HG03066 (cell line): ENCODE measurements around the gene LRMDA.

ENCODE experiments used
- ATAC-seq: cut with Tn5 transposase; IDR thresholded peaks from one replicate; pipeline ENCODE4 v1.9.1; 2021; ENCODE audit warnings: low read depth; ENCODE audit not compliant: unreplicated experiment

Gene LRMDA

DNA sequence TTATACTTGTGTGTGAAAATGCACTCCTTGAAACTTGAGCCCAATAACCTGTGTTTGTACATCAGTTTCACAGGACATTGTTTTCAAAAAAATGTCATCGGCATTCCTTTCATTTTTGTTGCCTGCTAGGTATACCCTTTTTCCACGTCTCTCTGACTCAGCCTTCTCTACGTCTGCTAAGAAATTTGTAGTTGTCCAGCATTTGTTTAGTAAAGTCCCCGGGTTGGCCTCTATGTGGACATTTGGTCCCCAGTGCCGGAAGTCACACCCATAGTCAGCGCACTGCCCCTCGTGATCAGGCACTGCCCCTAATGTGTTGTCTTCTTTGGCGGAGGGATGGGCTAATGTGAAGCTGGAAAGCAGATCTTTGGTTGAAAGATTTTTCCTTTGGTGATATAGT lies 222.3 kb downstream of the LRMDA start:
- ATAC-seq = no peak

DNA sequence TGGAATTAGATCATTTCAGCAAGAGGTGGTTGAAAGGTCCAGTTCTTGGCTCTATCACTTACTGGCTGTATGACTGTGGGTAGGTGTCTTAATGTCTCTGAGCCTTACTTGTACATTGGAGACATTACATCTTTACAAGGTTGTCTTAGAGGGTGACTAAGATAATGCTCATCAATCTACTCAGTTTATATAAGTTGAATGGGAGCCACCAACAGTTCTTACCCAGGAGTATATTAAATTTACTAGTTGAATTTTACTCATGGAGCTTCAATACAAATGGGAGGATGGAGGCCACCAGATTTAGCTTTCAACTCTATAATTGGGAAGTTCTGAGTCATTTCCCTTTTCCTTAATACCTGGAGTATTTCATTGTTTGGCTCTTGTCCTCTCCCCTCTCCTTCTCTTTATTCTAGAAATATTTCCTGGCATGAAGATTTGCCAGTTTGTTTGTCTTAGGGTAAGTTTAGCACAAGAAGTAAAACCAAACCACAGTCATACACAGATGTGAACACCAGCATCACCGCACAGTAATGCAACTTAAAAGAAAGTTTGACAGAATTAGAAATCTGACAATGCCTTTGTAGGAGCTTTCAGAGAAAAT lies 222.8 kb downstream of the LRMDA start:
- ATAC-seq = no peak

DNA sequence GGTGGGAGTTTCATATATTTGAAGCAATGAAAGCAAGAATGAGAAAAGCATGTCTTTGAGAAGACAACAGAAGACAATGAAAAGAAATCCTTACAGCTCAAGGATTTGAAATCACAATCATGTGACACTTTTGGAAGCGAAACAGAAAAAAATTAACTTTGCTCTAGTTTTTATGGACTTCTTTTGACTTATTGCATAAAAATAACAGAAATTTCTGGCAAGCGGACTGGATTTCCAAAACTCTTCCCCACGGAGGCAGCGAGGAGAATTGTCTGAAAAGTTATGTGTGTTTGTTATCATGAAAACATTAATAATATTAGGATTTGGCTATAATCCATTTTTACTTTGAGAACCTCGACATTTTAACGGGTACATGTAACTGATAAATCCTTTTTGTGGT lies 223.3 kb downstream of the LRMDA start:
- no peak for ATAC-seq

DNA sequence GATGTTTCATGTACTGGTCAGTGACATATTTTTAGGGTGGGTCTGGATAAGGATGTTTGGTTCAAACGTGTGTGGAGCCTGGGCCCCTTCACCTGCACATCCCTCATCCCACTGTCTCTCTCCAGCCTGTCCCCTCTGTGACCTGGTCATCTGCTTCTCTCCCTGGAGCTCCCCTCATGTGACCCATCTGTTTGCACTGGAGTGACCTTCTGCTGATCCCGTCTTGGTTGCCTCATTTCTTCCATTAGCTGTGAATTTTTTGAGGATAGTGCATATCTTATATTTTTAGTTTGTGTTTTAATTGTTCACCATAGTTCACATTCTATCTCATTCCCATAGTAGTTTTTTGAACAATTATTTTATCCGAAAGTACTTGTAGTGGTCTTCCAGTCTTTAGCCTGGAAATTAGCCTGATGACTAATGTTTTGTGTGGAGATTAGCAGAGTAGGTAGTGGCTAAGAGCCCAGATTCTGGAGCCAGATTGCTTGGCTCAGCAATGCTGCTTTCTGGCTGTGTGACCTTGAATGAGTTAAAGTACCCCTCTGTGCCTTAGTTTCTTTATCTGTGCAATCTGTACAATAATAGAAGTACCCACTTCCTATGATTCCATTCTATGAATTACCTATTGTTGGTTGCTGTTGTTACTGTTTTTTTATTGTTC lies 224.5 kb downstream of the LRMDA start:
- ATAC-seq = no peak

DNA sequence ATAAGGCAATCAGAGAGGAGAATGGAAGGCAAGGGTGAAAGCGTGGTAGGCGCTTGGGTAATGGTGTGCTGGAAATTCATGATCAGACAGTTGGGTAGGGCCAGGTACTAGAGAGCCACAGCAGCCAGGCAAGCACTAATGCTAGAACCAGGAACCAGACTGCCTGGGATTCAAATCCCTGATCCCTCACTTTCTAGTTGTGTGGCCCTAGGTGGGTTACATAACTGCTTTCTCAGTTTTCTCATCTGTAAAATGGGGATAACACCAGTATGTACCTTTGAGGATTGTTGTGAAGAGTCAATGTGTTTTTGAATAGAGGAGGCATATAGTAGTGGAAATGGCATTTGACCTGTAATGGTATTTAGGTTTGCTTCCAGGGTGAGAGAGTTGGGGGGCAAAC lies 225.9 kb downstream of the LRMDA start:
- ATAC-seq = no peak

DNA sequence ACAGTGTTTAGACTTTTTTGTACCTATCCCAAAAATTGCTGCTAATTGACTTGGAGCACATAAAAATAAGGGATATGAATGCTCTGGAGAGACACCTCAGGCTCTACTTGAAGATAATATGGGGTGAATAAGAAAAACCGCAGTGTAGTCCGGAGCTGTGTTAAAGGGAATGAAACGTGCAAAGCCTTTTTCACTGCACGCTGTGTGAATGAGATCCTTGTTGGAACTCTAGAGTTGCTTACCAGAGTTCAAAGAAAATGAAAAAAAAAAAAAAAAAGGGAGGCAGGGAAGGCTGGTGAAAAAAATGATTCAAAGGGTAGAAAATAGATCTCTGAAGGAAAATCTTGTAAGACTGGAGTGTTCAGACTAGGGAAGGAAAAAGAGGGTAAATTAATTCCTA lies 226.6 kb downstream of the LRMDA start:
- no peak for ATAC-seq

DNA sequence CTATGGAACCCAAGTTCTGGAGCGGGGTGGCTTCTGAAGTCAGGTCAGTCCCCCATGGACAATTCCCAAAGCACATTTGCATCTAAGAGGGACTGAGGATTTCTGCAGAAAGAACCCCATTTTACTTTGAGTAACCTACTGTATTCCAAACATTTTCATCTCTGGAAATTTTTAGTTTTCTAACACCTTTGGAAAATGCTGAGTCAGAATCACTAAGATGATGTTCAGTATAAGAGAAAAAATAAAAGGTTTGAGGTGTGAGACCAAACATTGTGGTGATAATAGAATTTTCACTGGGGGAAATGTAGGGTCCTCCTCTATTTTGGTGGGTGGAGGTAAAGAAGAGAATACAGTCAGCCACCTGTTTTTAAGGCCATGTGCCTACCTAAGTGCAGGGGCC lies 227.1 kb downstream of the LRMDA start:
- no peak for ATAC-seq

DNA sequence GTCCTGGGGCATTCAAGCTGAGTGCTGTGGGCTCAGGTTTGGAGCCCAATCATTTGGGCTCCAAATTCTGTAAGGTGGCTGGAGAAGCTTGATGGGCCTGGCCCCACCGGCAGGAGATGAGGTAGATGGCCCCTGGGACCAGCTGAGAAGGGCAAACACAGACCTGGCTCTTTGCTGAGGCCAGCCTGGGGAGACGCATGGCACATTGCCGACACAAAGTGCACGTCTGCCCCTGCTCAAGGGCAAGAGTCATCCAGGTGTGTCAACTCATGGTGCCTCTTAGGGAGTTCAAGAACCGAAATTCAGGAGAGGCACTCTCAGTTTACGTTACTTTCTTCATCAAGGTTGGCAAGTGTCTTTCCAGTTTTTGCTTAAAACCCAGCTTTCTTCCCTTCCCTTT lies 227.5 kb downstream of the LRMDA start:
- ATAC-seq = no peak

DNA sequence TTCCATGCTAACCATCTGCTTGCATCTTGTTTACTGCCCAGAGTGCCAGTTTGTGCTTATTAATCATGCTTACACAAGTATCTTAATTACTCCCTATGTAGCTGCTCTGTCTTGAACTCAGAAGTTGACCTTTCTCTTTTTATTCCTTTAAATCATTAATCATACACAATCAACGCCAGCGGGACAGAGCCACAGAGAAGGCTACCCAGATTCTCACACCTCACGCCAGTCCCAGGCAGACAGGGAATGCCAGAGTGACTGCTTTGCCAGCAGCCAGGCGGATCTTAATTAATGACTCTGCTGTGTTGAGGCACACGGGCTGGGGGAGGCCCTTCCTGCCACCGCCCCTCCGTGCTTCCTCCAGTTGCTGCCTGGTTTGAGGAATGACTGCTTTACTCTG lies 229.4 kb downstream of the LRMDA start:
- no peak for ATAC-seq

DNA sequence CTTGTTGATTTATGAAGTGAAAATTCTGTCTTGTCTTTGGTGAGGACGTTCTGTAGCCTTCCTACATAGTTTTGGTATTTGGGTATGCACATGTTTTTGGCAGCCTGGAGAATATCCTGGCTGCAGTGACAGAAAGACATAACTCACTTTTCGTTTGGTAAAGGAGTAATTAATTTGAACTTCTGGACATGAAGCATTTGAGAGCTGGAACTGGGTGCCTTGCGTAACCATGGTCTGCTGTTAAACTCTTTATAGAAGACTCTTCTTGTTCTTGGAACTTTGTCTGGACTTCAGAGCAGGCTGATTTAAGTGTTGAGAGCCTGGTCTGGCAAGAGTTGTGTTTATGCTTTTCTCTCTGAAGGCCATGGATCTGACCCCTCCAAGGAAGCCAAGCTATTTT lies 231.3 kb downstream of the LRMDA start:
- ATAC-seq = no peak

DNA sequence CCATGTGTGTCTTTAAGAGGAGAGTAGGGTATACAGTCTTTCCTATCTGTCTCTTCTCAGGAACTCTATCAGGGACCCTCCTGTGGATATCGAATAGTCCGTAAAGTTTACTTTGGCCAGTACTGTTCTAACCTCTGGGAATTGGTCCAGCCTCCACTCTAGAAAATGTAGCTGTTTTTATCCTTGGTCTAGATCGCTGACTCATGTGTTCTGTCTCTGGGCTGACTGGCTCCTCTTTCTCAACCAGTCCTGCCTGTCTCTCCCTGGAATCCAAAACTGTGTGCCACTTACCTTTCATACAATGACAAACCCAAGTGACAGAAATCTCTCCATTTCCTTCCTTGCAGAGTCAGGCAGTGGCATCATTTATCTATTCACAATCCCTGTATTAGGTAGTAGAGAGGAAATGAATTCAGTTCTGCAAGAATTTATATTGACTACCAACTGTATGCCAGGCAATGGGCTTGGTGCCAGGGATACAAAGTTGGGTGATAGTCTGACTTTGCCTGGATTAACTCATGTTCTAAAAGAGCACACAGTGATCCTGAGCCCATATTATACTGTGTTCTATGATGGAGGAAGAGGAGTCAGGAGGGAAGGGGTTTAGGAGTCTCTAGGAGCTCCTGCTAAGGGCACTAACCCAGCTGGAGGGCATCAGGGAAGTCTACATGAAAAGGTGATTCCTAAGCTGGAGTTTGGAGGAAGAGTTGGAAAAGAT lies 232.7 kb downstream of the LRMDA start:
- ATAC-seq = no peak

DNA sequence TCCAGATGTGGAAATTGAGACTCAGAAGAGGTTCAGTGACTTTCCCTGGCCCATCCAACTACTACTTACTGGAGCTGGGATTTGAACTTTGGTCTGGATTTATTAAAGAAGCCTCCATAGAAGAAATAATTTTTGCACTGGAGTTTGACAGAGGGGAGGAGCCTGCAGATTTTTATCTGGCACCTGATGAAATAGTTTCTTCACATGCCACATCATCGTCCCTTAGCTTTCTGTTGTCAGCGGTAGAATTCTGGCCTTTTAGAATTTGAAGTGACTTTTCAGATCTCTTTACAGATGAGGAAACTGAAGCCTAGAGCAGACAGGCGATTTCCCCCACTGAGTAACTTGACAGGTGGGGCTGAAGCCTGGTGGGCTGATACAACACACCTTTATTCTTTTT lies 233.5 kb downstream of the LRMDA start:
- no peak for ATAC-seq

DNA sequence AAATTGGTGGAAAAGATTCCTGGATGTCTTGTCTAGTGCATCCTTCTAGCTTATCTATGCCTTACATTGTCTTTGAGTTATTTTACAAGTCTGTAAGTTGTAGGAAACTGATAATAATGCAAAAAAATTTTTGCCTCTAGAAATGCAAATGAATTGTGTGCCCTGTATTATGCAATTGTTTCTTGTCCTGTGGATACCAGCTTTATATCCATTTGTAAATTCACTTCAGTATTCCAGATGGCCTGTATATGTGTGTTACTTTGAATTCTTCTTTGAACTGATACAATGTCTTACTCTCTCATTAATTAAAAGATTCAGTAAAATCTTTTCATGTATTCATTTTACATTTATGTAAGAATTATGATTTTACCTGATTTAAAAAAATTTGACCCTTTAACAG lies 234.3 kb downstream of the LRMDA start:
- no peak for ATAC-seq

DNA sequence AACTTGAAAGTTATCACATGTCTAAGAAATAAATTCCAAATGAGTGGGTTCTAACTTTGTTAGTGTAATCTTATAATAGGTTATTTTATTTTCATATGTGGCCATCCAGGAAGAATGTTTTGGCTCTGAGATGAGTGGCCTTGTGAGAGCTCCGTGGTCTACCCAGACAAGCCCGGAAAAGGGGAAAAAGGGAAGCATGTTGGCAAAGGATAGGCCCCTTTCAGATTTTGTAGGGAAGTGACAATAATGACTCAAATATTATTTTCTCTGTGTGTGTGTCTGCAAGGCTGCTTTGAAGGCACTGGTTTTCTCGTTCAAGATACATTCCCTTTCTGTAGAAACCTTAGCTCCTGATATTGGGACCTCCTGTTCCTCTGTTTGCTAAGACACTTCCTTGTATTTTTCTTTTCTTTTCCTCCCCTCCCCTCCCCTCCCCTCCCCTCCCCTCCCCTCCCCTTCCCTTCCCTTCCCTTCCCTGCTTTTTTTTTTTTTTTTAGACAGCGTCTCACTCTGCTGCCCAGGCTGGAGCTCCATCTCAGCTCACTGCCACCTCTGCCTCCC lies 240.8 kb downstream of the LRMDA start:
- no peak for ATAC-seq

DNA sequence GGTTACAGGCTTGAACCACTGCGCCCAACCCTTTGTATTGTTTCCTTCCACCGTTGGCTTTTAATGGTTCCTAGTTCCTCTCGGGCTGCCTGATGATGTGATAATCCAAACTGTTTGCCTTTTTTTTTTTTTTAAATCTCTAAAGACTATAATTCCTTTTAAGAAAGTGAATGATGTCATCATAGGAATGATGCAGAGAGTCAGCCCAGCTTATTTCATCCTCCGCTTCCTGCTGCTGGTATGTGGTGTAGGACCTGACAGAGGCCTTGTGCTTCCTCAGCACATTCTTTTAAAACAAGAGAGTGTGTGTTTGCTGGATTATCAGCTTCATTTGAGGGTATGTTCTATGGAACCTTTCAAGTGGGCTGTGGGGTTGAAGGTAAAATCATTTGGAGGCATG lies 241.4 kb downstream of the LRMDA start:
- no peak for ATAC-seq

DNA sequence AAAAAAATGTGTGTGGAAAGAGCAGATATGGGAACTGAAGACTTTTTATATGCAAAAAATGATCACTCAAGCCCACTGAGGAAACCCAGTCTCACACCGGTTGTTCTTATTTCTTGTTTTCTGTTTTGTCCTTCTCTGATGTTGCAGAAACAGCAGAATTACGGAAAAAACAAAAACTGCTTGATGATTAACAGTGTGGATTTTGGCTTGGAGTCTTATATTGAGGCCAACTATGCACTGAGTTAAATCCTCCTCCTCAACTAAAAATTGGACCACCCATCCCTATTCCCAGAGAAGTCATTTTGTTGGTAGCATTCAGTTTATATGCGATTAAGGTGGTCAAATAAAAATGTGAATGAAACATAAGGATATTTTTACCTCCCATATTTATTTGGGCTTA lies 246.1 kb downstream of the LRMDA start:
- ATAC-seq = no peak

DNA sequence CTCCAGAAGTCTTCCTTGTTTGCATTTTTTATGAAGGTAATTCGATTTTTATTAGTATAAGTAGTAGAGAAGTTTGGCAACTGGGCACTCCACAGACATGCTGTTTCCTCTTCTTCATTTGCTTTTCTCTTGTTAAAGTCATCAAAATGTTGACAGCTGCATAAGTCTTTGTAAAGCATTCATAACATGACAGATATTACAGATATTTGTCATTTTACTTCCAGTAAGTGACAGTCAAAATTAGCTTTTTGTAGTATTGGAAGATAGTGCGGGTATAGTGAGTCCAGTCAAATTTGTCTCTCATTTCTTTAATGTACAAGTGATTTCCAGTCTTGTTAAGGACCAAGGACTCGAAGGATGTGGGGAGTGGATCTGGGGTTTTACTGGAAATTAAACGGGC lies 247.1 kb downstream of the LRMDA start:
- no peak for ATAC-seq

DNA sequence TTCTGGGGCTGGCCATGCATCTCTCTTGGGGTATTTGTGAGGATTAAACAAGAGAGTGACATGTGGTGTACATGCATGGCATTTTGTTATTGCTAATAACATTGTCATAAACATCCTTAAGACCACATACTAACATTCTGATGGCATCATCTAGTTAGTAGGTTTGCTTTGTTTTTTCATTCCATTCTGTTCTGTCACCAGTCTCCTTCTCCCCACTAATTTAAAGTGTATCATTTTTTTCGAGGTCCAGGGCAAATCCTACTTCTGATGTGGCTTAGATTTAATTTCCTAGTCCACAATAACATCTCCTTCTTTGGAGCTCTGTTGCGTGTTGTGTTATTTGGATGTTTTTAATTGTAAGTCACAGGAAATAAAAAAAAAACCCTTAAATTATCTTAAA lies 248.1 kb downstream of the LRMDA start:
- no peak for ATAC-seq

DNA sequence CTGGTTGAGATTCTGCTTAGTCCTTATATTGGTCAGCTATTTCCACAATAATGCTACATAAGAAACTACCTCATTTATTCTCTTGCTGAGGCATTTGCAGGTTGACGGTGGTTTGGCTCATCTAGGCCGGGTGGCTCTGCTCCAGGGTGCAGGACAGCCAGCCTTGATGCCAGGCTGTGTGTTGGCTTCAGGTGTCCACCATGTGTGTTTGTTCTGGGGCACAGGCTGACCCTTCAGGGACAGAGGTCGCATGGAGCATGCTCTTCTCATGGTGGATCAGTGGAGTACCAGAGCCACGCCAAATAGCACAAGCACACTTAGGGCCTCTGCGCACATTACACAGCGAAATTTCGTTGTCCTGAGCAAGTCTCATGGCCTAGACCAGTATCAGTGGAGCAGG lies 249.9 kb downstream of the LRMDA start:
- no peak for ATAC-seq

DNA sequence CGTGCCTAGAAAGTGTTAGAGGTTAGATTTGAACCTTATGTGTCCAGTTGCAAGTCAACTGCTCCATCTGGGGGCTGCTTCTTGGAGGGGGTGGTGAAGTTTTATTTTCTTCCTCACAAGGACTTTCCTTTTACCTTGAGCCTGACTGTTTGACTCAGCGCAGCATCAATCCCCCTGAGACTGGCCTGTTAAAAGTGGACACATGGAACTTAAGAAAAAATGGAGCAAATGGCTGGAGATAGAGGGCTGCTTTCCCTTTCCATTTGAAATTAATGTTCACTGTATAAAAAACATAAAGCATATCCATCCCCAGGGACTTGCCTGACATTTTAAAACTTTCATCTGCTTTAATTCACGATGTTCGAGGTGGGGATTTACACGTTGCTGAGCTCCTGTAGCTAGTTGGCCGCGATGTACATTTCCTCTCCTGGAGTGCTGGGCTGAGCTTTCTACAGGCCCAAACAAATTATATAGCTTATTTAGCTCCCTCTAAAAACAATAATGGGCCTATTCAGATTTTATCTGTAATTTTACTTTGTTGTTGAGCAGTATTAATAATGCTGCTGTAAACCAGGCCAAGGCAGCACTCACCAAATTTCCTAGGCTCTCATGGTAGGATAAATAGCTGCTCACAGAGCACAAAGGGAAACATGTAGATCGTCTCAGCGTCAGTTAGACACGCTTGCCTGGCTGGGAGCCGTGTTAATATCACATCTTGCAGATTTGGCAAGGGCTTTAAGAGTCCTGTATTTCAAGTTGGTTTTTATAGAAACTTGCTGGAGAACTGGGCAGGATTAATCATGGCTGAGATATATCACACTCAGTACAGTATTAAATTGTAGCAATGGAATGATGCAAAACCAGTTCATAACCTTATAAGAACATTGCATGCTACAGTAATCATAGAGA lies 251.5 kb downstream of the LRMDA start:
- no peak for ATAC-seq

DNA sequence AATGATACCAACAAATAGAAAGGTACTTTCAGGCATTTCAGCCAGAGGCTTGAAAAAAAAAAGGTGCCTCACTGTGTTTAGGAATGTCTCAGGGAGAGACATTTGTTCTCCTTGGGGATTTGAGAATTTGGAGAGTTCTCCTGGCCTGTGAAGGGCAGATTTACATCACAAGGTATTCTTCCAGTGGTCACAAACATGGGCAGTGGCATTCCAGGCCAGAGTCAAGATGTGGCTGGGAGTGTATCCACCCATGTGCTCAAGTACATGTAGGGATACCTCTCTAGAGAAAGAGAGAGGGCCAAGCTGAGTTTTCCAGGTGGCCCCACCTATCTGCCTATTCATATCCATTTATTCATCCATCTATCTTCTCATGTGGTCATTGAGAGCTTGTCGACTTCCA lies 253.8 kb downstream of the LRMDA start:
- no peak for ATAC-seq
